Mammary epithelial cell (primary cell): ENCODE data around the gene C14orf119.

Source experiments
- EZH2 ChIP-seq: IDR thresholded peaks from 2 replicates; pipeline ENCODE4 v1.6.1; 2012; ENCODE audit warnings: low read length, inconsistent platforms, borderline replicate concordance
- TF ChIP-seq, protein P1 (sequence below), 2 donors: IDR thresholded peaks in 1 of 2; conservative IDR thresholded peaks in 1 of 2; 2 replicates each; pipeline ENCODE4 v1.5.1; 2011 to 2012; ENCODE audit warnings: inconsistent platforms in 2 of 2, low read length in 2 of 2, mild to moderate bottlenecking in 2 of 2, control low read depth in 1 of 2, low read depth in 1 of 2; ENCODE audit not compliant: insufficient read depth in 1 of 2; ENCODE audit errors: extremely low read depth in 1 of 2

DNA sequence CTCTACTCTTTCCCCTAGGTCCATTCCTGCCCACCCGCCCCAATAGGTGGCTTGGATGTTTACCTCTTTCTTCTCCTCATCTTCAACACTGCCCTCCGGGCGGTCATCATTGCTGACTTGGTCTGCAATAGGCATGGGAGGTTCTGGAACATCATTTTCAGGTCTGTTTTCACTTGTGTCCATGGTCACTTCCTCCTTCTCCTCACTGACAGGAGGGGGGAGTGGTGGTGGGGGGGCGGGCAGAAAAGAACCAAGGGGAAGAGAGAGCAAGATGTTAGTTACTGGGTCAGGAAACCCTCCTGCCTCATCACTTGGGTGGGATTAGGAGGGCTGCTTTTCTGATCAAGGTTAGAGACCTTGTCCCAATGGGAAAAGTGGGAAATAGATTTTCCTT is 25.9 kb upstream of the C14orf119 start:
- TF ChIP-seq, protein P1, sequence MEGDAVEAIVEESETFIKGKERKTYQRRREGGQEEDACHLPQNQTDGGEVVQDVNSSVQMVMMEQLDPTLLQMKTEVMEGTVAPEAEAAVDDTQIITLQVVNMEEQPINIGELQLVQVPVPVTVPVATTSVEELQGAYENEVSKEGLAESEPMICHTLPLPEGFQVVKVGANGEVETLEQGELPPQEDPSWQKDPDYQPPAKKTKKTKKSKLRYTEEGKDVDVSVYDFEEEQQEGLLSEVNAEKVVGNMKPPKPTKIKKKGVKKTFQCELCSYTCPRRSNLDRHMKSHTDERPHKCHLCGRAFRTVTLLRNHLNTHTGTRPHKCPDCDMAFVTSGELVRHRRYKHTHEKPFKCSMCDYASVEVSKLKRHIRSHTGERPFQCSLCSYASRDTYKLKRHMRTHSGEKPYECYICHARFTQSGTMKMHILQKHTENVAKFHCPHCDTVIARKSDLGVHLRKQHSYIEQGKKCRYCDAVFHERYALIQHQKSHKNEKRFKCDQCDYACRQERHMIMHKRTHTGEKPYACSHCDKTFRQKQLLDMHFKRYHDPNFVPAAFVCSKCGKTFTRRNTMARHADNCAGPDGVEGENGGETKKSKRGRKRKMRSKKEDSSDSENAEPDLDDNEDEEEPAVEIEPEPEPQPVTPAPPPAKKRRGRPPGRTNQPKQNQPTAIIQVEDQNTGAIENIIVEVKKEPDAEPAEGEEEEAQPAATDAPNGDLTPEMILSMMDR (conservative IDR thresholded peaks at IDR 0.05 in 1 of 2, IDR thresholded peaks at IDR 0.05 in 1 of 2; ENCODE audit: extremely low read depth in 1 of 2, insufficient read depth in 1 of 2, low read depth in 1 of 2, low read length in 2 of 2): no peak
- TF ChIP-seq EZH2: no peak
